Hepatocyte (in vitro differentiated cells): ENCODE results near the gene C7orf33. TPM values are rescaled to one million over a fixed set of nuclear protein-coding genes. Genes with fewer than 3 reads are reported as not detected.

ENCODE experiments used
- DNase-seq: peaks from one replicate; pipeline ENCODE4 v3.0.0-alpha.2; 2016; ENCODE audit warnings: low spot score
- H2AFZ ChIP-seq: fragments of 200-600 bp; sonication (generic); 2 replicates; pipeline ENCODE4 v1.6.0; 2016; ENCODE audit warnings: antibody characterized with exemption, mild to moderate bottlenecking
- H3K27ac ChIP-seq: fragments of 200-600 bp; sonication (generic); 2 replicates; pipeline ENCODE4 v1.5.1; 2016; ENCODE audit warnings: mild to moderate bottlenecking
- H3K27me3 ChIP-seq: fragments of 200-600 bp; sonication (generic); 2 replicates; pipeline ENCODE4 v1.6.1; 2016
- H3K36me3 ChIP-seq: fragments of 200-600 bp; sonication (generic); replicated peaks from 2 replicates; pipeline ENCODE4 v1.5.1; 2016; ENCODE audit warnings: low read depth; ENCODE audit not compliant: insufficient read depth
- H3K4me1 ChIP-seq: fragments of 200-600 bp; sonication (generic); 2 replicates; pipeline ENCODE4 v1.5.1; 2016; ENCODE audit warnings: mild to moderate bottlenecking, moderate library complexity; ENCODE audit not compliant: insufficient read depth
- H3K4me2 ChIP-seq: fragments of 200-600 bp; sonication (generic); 2 replicates; pipeline ENCODE4 v1.6.0; 2016
- H3K4me3 ChIP-seq: fragments of 200-600 bp; sonication (generic); 2 replicates; pipeline ENCODE4 v1.5.1; 2016; ENCODE audit warnings: mild to moderate bottlenecking
- H3K79me2 ChIP-seq: fragments of 200-600 bp; sonication (generic); 2 replicates; pipeline ENCODE4 v1.6.0; 2017; ENCODE audit warnings: mild to moderate bottlenecking
- H3K9me2 ChIP-seq: fragments of 200-600 bp; sonication (generic); replicated peaks from 2 replicates; pipeline ENCODE4 v1.6.0; 2017; ENCODE audit warnings: mild to moderate bottlenecking; ENCODE audit not compliant: insufficient read depth
- H3K9me3 ChIP-seq: fragments of 200-600 bp; sonication (generic); 2 replicates; pipeline ENCODE4 v1.5.1; 2016; ENCODE audit warnings: low read depth, mild to moderate bottlenecking
- H4K20me1 ChIP-seq: fragments of 200-600 bp; sonication (generic); 2 replicates; pipeline ENCODE4 v1.6.0; 2016; ENCODE audit warnings: mild to moderate bottlenecking; ENCODE audit not compliant: insufficient read depth, poor library complexity, severe bottlenecking
- CTCF ChIP-seq: fragments of 200-600 bp; sonication (generic); IDR thresholded peaks from 2 replicates; pipeline ENCODE4 v1.5.1; 2016; ENCODE audit warnings: antibody characterized with exemption, mild to moderate bottlenecking; ENCODE audit not compliant: poor library complexity
- EZH2 ChIP-seq: fragments of 200-600 bp; sonication (generic); IDR thresholded peaks from 2 replicates; pipeline ENCODE4 v1.6.1; 2016; ENCODE audit warnings: antibody characterized with exemption, mild to moderate bottlenecking, borderline replicate concordance
- EZH2phosphoT487 ChIP-seq: fragments of 200-600 bp; sonication (generic); IDR thresholded peaks from one replicate; pipeline ENCODE4 v1.6.1; 2018; ENCODE audit warnings: antibody characterized with exemption, mild to moderate bottlenecking, low read depth, moderate library complexity; ENCODE audit not compliant: unreplicated experiment, severe bottlenecking
- WGBS: methylation state at CpG from one replicate; pipeline ENCODE4 v1.1.6; 2016; ENCODE audit warnings: low lambda C conversion rate; ENCODE audit errors: missing lambda C conversion rate; 5-methylcytosine and 5-hydroxymethylcytosine counted together
- polyA plus RNA-seq: library from polyadenylated mRNA; unstranded; fragments of >200 nt; fragmentation: Nextera tagmentation; extraction: Ambion mirVana; gene quantifications from 2 replicates; pipeline ENCODE4 v1.2.1, GENCODE V29; 2016
- total RNA-seq: library from RNA; depleted of rRNA; stranded (reverse); fragments of >200 nt; gene quantifications from 2 replicates; pipeline ENCODE4 v1.2.3, GENCODE V29; 2014

C7orf33 gene
- total and polyA plus RNA-seq, 2 experiments from 2014 or later, result not detected

- 56% methylated on average over 10 of the region's 10 CpGs for WGBS
- H3K79me2 ChIP-seq, result no peaks in the 10 kb centered on the region
- no peaks in the 10 kb centered on the region for H3K36me3 ChIP-seq
- peak overlapping the region; percentile 37 for H3K4me2 ChIP-seq
- H3K27ac ChIP-seq, result no peak overlapping the region
- H3K4me3 ChIP-seq, result no peak overlapping the region
- no peaks in the 10 kb centered on the region for H4K20me1 ChIP-seq
- H3K9me2 ChIP-seq, result no peaks in the 10 kb centered on the region
- TF ChIP-seq CTCF (no peak), EZH2phosphoT487 (no peak), EZH2 (no peak)
- no peaks in the 10 kb centered on the region for H3K9me3 ChIP-seq
- peaks cover 3% of the 10 kb centered on the region for H3K4me1 ChIP-seq
- H3K27me3 ChIP-seq, result no peaks in the 10 kb centered on the region
- no peak for DNase-seq
- no peak overlapping the region for H2AFZ ChIP-seq
Measured at GRCh38 chr7:148623586-148624282, 33.2 kb downstream of the C7orf33 start.

GRCh38 chr7:148624735-148625134 lies 34.2 kb downstream of the C7orf33 start:
- no peak overlapping the region for H2AFZ ChIP-seq
- H4K20me1 ChIP-seq, result no peaks in the 10 kb centered on the region
- no peak overlapping the region for H3K27ac ChIP-seq
- DNase-seq, result no peak
- no peaks in the 10 kb centered on the region for H3K9me3 ChIP-seq
- no peak overlapping the region for H3K4me3 ChIP-seq
- H3K4me1 ChIP-seq, result peaks cover 3% of the 10 kb centered on the region
- WGBS, result 71% methylated on average over 4 of the region's 4 CpGs
- no peaks in the 10 kb centered on the region for H3K36me3 ChIP-seq
- no peaks in the 10 kb centered on the region for H3K27me3 ChIP-seq
- TF ChIP-seq CTCF (no peak), EZH2phosphoT487 (no peak), EZH2 (no peak)
- no peaks in the 10 kb centered on the region for H3K9me2 ChIP-seq
- no peaks in the 10 kb centered on the region for H3K79me2 ChIP-seq
- no peak overlapping the region for H3K4me2 ChIP-seq

GRCh38 chr7:148625342-148625741 lies 34.8 kb downstream of the C7orf33 start:
- Histone ChIP-seq H4K20me1 (no peaks in the 10 kb centered on the region), H3K4me1 (peaks cover 3% of the 10 kb centered on the region), H3K36me3 (no peaks in the 10 kb centered on the region), H3K4me2 (no peak overlapping the region), H3K27ac (no peak overlapping the region), H3K27me3 (no peaks in the 10 kb centered on the region), H3K9me3 (no peaks in the 10 kb centered on the region), H2AFZ (no peak overlapping the region), H3K9me2 (no peaks in the 10 kb centered on the region), H3K4me3 (no peak overlapping the region), H3K79me2 (no peaks in the 10 kb centered on the region)
- no peak for DNase-seq
- TF ChIP-seq EZH2phosphoT487 (no peak), CTCF (no peak), EZH2 (no peak)
- 84% methylated on average over 3 of the region's 3 CpGs for WGBS
